Measurements from ENCODE around the gene MS4A15. TPM values are rescaled to one million over a fixed set of nuclear protein-coding genes. Genes with fewer than 3 reads are reported as not detected.

MS4A15 gene
- total RNA-seq, 1 donor from 2014 or later = not detected

DNA sequence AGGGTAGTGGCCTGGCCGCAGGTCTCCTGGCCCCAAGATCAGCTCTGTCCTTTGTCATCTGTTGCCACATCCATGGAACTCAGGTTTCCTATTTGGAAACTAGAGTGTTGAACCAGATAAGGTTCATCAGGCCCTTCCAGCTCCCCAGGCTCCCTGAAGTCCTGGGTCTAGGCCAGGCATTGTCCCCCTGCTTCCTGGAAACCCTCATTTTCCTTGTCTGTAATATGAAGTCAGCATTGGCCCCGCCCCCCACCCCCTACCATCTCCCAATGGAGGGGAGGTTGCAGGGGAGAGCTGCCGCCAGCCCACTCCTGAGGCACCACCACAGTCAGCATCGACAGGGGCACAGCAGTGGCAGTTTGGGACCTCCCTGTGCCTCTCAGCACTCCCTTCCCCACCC, 19.5 kb downstream of the MS4A15 start:
- DNase-seq (ENCODE audit: low spot score) = no peak

DNA sequence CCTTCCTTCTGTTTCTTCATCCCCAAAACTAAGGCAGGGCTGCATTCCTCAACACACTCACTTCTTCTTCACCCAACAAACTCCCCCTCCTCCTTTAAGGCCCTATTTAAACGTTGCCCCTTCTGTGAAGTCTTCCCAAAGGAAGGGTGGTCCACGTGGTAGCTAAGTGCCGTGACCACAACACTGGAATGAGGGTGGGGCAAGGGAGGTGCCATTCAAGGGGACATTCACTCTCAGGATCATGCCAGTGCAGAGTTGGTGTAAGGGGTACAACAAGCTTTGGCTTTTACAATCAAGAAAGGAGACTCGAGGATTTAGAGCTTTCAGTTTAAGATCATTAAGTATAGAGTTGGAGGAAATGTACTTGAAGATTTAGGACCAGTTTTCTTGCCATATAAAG, 20.4 kb downstream of the MS4A15 start:
- no peak for DNase-seq (ENCODE audit: low spot score)

GRCh38 chr11:60777572-60777971, 20.9 kb downstream of the MS4A15 start:
- DNase-seq (ENCODE audit: low spot score) = no peak

- DNase-seq (ENCODE audit: low spot score) = no peak
Measured at GRCh38 chr11:60780065-60780464, 23.4 kb downstream of the MS4A15 start.

DNA sequence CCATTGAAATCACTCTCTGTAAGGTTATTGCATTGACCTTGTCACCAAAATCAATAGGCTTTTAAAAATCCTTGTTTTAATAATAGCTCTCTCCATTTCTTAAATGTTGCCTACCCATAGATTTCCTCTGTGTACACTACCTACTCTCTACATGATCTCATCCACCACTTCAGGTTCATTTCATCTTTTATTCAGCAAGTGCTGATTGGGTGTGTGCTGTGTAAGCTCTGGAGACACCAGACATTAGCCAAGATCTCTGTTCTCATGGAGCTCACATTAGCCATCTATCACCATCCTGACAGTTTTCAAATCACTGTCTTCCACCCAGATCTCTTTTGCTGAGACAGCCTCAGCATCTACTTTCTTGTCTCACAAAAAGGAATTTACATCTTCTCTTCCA, 24.1 kb downstream of the MS4A15 start:
- no peak for DNase-seq (ENCODE audit: low spot score)

- DNase-seq (ENCODE audit: low spot score) = no peak
Measured at GRCh38 chr11:60781286-60781980, 24.8 kb downstream of the MS4A15 start.

DNA sequence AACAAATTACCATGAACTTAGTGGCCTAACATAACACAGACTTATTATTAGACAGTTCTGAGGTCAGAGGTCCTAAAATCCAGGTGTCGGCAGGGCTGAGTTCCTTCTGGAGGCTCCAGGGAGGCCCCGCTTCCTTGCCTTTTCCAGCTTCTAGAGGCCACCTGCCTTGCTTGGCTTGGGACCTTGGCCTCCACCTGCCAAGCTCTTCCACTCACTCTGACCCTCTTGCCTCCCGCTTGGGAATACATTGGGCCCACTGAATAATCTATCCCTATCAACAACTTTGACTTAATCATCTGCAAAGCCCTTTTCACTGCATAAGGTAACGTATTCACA, 25.3 kb downstream of the MS4A15 start:
- DNase-seq (ENCODE audit: low spot score) = no peak

DNA sequence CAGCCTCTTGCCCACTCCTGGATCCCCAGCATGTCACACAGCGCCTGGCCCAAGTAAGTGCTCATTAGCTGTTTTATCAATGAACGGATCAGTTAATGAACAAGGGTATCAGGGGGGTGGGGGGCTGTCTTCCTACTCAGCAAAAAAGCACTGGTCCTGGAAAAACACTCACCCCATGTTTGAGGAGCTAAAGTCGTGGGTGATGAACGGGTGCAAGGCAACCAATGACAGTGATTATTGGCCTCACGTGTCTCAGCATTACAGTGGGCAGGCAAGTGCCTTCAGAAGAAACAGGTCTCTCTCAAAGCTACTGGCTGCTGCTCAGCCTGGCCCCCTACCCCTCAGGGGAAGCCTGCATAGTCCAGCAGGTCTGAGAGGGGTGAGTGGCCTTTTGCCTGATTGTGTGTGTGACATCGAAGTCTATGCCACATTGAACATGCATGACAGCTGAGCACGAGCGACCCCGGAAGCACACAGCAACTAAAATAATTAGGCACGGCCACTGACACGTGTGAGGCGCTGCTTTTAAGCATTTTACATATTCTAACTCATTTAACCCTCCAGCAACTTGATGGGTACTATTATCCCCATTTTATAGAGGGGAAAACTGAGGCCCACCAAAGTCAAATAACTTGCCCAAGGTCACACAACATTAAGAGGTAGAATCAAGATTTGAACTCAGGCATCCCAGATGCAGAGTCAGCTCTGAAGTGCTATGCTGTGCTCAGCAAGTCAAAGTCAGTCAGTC, 25.9 kb downstream of the MS4A15 start:
- no peak for DNase-seq (ENCODE audit: low spot score)

DNA sequence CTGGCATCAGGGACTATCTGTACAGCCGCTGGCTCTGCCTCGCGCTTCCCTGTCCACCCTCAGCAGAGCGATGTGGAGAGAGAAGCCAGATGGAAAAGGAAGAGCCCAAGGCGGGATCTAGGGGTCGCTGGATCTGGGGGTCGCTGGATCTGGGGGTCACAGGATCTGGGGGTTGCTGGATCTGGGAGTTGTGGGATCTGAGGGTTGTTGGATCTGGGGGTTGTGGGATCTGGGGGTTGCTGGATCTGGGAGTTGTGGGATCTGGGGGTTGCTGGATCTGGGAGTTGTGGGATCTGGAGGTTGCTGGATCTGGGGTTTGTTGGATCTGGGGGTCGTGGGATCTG, 26.4 kb downstream of the MS4A15 start:
- DNase-seq (ENCODE audit: low spot score) = no peak

GRCh38 chr11:60783911-60784310, 27.2 kb downstream of the MS4A15 start:
- no peak for DNase-seq (ENCODE audit: low spot score)

DNA sequence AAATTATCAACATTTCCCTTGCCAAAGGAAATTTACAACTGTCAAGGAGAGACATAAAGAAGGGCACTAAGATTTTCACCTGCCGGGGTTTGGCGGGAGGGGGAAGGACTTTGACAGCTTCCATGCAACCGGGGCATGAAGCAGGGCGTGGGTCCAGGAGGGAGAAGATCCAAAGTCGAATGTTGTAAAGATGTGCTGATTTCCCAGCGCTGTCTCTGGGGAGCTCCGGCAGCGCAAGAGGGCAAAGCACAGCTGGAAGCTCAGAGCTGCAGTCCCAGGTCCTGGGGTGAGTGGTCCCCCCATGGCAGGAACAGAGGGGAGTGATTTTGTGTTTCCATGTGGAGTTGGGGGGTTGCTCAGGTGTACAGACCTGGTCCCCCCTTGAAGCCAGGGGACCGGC, 28.5 kb downstream of the MS4A15 start, which contains the start of gene MS4A10:
TSS of gene MS4A10 (plus strand) at position 198 of the 400 bp plus-strand sequence. CDS start 5,003 bp downstream, outside the sequence.
- DNase-seq (ENCODE audit: low spot score) = no peak

GRCh38 chr11:60785806-60786361, 29.2 kb downstream of the MS4A15 start:
- no peak for DNase-seq (ENCODE audit: low spot score)

DNA sequence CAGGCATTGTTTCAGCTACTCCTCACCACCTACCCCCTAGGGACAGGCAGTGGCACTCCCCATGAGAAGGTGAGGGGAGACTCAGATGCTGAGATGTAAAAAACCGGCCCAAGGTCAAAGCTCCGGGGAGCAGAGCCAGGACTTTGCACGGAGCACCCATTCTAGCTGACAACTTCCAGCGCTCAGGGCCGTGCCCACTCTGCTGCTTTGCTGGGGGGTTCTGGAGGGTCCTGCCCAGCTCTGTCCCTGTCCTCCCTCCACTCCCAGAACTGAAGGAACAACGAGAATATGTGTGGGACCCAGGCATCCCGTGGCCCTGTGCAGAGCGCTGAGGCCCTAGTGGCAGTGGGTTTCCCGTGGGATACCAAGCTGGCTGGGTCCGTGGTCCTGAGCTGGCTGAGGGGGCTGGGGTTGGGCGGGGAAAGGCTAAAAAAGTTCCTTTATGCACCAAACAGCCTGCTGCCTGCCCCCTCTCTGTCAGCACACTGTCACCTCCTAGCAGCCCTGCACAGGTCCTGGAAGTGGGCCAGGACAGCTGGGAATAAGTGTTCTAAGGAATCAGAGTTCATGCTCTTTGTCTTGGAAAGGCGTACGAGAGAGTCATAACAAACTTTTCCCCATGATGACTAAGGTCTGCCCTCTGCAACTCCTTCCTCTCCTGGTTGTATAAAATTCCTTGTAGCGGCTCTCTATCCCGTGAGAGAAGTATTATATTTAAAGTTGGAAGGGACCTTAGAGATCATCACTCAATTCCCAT, 30.3 kb downstream of the MS4A15 start:
- DNase-seq (ENCODE audit: low spot score) = peak; percentile 34

DNA sequence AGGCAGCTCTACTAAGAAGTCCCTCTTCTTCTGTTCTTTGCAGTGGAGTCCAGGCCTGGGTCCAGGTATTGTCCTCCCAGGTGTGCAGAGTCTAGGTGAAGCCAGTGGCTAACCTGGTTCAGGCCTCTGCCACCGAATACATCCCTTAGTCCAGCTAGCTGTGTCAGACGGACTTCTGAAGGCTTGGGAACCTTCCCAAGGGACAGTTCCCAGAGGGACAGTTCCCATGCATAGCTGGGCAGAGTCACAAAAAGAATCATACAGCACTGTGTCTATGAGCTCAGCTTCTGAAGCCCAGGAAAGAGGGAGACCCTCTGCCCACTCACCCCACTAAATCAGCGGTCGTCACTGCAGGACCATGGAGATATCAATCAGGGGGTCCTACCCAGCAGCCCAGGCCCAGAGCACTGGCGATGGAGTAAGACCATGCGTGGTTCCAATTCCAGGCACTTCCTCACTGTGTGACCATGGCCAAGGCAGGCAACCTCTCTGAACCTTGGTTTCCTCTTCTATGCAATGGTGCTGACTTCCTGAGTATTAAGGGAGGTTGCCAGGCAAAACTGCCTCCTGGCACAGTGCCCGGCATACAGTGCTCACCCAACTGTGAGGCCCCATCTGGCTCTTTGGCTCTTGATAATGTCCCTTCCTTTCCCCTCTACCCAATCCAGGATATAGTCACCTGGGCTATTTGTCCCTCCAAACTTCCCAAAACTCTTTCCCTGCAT, 31.9 kb downstream of the MS4A15 start:
- no peak for DNase-seq (ENCODE audit: low spot score)

GRCh38 chr11:60790726-60791125, 34.1 kb downstream of the MS4A15 start:
- DNase-seq (ENCODE audit: low spot score) = no peak

- DNase-seq (ENCODE audit: low spot score) = no peak
Measured at GRCh38 chr11:60791153-60791933, 34.7 kb downstream of the MS4A15 start.

DNA sequence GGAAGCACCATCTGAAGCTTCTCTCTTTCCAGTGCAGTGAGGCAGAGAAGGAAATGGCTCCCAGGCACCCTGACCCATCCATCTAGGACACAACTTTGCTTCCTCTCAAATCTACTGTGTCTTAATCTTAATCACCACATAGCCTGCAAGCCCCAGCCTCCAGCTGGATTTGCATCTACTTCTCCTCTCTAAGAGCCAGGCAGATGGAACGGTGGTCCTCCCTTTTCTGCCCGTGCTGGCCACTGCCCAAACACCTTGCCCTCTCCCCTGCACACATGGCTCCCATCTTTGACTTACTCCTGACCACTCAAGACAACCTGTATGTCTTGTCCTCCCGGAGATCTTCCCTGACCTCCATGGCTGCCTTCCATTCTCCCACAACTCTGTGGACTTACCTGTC, 35.9 kb downstream of the MS4A15 start:
- DNase-seq (ENCODE audit: low spot score) = no peak

DNA sequence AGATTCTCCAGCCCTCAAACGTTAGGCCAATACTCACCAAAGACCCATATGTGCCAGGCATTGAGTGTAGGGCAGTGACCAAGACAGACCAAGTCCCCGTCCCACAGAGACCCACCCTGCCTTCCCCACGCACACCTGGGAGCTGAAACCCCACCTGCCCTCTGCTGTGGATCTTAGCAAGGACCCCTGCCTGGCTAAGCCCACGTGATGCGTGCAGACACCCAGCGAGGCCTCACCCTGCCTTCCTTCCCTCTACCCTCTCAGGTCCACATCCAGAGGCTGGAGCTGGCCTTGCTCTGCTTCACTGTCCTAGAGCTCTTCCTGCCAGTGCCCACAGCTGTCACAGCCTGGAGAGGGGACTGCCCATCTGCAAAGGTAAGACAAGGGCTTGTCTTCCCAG, 38.6 kb downstream of the MS4A15 start:
- no peak for DNase-seq (ENCODE audit: low spot score)

GRCh38 chr11:60797846-60798630, 41.4 kb downstream of the MS4A15 start:
- no peak for DNase-seq (ENCODE audit: low spot score)

GRCh38 chr11:60798631-60799030, 42.0 kb downstream of the MS4A15 start:
- DNase-seq (ENCODE audit: low spot score) = no peak
